Spleen (tissue), 11 donors: ENCODE measurements around the gene FAAP20. TPM values are rescaled to one million over a fixed set of nuclear protein-coding genes. Genes with fewer than 3 reads are reported as not detected.

Source experiments
- DNase-seq: peaks from one replicate; pipeline ENCODE4 v3.0.0-alpha.2; 2020
- H3K27ac ChIP-seq, 8 donors: fragments of 200-600 bp; sonication (generic) in 7 of 8; 1 replicate in 4 of 8; 2 replicates in 4 of 8; pipeline versions ENCODE4 v1.5.0 to v1.8.0; 2016 to 2021; ENCODE audit warnings: inconsistent platforms in 4 of 8, mild to moderate bottlenecking in 4 of 8, moderate library complexity in 1 of 8
- H3K27me3 ChIP-seq, 7 donors: fragments of 200-600 bp; sonication (generic) in 6 of 7; replicated peaks in 1 of 7; 1 replicate in 4 of 7; 2 replicates in 3 of 7; pipeline versions ENCODE4 v1.5.0 to v1.8.0; 2016 to 2021; ENCODE audit warnings: inconsistent platforms in 3 of 7, mild to moderate bottlenecking in 1 of 7
- H3K36me3 ChIP-seq, 6 donors: fragments of 200-600 bp; sonication (generic) in 5 of 6; 1 replicate in 4 of 6; 2 replicates in 2 of 6; pipeline versions ENCODE4 v1.5.0 to v1.8.0; 2016 to 2021; ENCODE audit warnings: inconsistent platforms in 2 of 6
- H3K4me1 ChIP-seq, 6 donors: fragments of 200-600 bp; sonication (generic) in 5 of 6; 1 replicate in 3 of 6; 2 replicates in 3 of 6; pipeline versions ENCODE4 v1.5.0 to v1.8.0; 2016 to 2021; ENCODE audit warnings: inconsistent platforms in 3 of 6
- H3K4me3 ChIP-seq, 8 donors: fragments of 200-600 bp; sonication (generic) in 7 of 8; 1 replicate in 4 of 8; 2 replicates in 4 of 8; pipeline versions ENCODE4 v1.5.0 to v1.8.0; 2016 to 2021; ENCODE audit warnings: inconsistent platforms in 4 of 8, mild to moderate bottlenecking in 4 of 8, moderate library complexity in 2 of 8
- H3K9me3 ChIP-seq, 8 donors: fragments of 200-600 bp; sonication (generic) in 7 of 8; 1 replicate in 4 of 8; 2 replicates in 4 of 8; pipeline versions ENCODE4 v1.5.0 to v1.8.0; 2016 to 2021; ENCODE audit warnings: inconsistent platforms in 4 of 8
- POLR2A ChIP-seq, 3 donors: fragments of 450-650 bp; IDR thresholded peaks; one replicate each; pipeline ENCODE4 v1.5.1; 2017; ENCODE audit warnings: antibody characterized with exemption in 3 of 3, mild to moderate bottlenecking in 1 of 3
- POLR2AphosphoS5 ChIP-seq, 3 donors: sonication (generic); formaldehyde crosslinking; IDR thresholded peaks; one replicate each; pipeline ENCODE4 v1.5.1; 2017; ENCODE audit warnings: antibody characterized with exemption in 3 of 3
- WGBS, 5 donors: extraction: QIAGEN DNeasy Blood & Tissue Kit in 3 of 5; methylation state at CpG; one replicate each; pipeline versions ENCODE4 v1.1.5 to v1.1.7; 2013 to 2018; 5-methylcytosine and 5-hydroxymethylcytosine counted together
- intact Hi-C: fragments of 100-400 bp; cut with DNase I; formaldehyde crosslinking; loops from one replicate; pipeline ENCODE4 v1.15.0; 2023; ENCODE audit warnings: low total_unique reads
- polyA plus RNA-seq, 3 donors: library from polyadenylated mRNA; stranded (reverse); fragments of 200-250 nt; gene quantifications; one replicate each; pipeline ENCODE4 v1.2.1, GENCODE V29; 2013
- total RNA-seq, 7 donors: library from RNA; depleted of rRNA in 3 of 7; stranded (reverse); fragments of >200 nt in 3 of 7; fragmentation: NEBNext Ultra II Directional in 4 of 7; extraction: Animal tissue kit (Norgen Biotek cat#: 25700) in 4 of 7; gene quantifications; one replicate each; pipeline versions ENCODE4 v1.1.0 to v1.2.1, GENCODE V29; 2016 to 2021
- TF ChIP-seq, protein P1 (sequence below), 11 experiments: fragments of 200-600 bp in 7 of 11; fragments of 450-650 bp in 4 of 11; sonication (generic) in 4 of 11; IDR thresholded peaks in 8 of 11; conservative IDR thresholded peaks in 3 of 11; 1 replicate in 7 of 11; 2 replicates in 4 of 11; pipeline versions ENCODE4 v1.4.0 to v1.8.0; 2016 to 2021; ENCODE audit warnings: antibody characterized with exemption in 11 of 11, inconsistent platforms in 4 of 11, mild to moderate bottlenecking in 1 of 11
- donor health status: healthy with polysubstance abuse.
- donor health status: DM: no; HTN: no; CAD: no; lungs with moderate emphysema.
- donor health status: DM: no; HTN: no; CAD: no.
- donor health status: Bipolar disorder and iron deficiency.
- donor health status: healthy.
- donor health status: DM: no; HTN: no; CAD: no.
- donor health status: DM: yes; HTN: yes; CAD: no.

The FAAP20 gene
- total and polyA plus RNA-seq, 10 donors, result 20.6 to 113 (median 52.0) TPM

DNA sequence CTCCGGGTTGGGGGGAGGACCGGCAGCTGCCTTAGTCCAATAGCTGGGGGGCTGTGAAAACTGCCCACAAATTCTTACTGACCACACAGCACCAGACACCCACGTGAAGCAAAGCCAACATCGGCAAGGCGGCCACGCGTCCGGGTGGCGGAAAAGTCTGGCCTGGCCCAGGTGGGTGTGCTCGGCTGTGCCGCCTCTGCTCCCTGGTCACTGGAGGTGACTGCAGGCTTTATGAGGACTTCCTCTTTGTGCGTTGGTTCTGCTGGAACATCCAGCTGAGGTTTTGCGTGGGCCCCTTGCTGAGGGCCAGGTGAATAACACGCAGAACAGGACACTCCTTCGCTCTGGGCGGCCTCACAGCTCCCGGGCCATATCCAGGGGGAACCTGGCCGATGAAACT lies 35.4 kb downstream of the FAAP20 start:
- Histone ChIP-seq H3K4me3 (no peak overlapping the region), H3K27ac (peak overlapping the region in 1 of 8 donors; percentile 48), H3K9me3 (peaks cover 0 to 12% (median 0%) of the 10 kb centered on the region in 8 donors), H3K4me1 (peaks cover 0 to 6% (median 0%) of the 10 kb centered on the region in 6 donors), H3K27me3 (no peaks in the 10 kb centered on the region), H3K36me3 (peaks cover 0 to 79% (median 22%) of the 10 kb centered on the region in 6 donors)
- intact Hi-C loops, result no loop called here
- no peak for DNase-seq
- WGBS, 5 donors, result 78 to 95% (median 86%) methylated on average over 13 to 18 of the region's 18 CpGs
- TF ChIP-seq, protein P1, sequence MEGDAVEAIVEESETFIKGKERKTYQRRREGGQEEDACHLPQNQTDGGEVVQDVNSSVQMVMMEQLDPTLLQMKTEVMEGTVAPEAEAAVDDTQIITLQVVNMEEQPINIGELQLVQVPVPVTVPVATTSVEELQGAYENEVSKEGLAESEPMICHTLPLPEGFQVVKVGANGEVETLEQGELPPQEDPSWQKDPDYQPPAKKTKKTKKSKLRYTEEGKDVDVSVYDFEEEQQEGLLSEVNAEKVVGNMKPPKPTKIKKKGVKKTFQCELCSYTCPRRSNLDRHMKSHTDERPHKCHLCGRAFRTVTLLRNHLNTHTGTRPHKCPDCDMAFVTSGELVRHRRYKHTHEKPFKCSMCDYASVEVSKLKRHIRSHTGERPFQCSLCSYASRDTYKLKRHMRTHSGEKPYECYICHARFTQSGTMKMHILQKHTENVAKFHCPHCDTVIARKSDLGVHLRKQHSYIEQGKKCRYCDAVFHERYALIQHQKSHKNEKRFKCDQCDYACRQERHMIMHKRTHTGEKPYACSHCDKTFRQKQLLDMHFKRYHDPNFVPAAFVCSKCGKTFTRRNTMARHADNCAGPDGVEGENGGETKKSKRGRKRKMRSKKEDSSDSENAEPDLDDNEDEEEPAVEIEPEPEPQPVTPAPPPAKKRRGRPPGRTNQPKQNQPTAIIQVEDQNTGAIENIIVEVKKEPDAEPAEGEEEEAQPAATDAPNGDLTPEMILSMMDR (IDR thresholded peaks at IDR 0.05 in 8 of 11, conservative IDR thresholded peaks at IDR 0.05 in 3 of 11), result no peak
- TF ChIP-seq POLR2A (IDR thresholded peaks at IDR 0.05), result no peak
- no peak for TF ChIP-seq POLR2AphosphoS5 (IDR thresholded peaks at IDR 0.05)

DNA sequence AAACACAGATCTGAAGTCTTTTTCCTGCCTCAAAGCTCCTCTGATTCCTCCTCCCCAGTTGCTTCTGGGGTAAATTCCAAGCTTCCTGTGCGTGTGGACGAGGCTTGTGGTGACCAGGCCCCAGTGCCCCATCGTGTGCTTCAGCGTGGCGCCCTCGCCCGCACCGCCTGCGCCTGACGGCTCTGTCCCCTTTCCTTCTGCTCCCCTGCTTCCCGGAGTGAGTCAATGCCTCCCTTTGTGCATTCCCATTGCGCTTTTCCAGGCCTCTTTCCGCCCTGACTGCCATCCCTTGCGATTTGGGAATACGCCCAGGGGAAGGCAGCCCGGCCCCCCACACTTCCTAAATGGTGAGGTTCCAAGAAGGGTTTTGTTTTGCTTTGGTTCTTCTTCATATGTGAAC lies 36.3 kb downstream of the FAAP20 start:
- no peak for DNase-seq
- Histone ChIP-seq H3K9me3 (peaks cover 0 to 4% (median 0%) of the 10 kb centered on the region in 8 donors), H3K4me3 (no peak overlapping the region), H3K27me3 (no peaks in the 10 kb centered on the region), H3K36me3 (peaks cover 0 to 79% (median 24%) of the 10 kb centered on the region in 6 donors), H3K27ac (no peak overlapping the region), H3K4me1 (peaks cover 0 to 6% (median 0%) of the 10 kb centered on the region in 6 donors)
- intact Hi-C loops, result no loop called here
- TF ChIP-seq, protein P1 (IDR thresholded peaks at IDR 0.05 in 8 of 11, conservative IDR thresholded peaks at IDR 0.05 in 3 of 11), result no peak
- TF ChIP-seq POLR2AphosphoS5 (IDR thresholded peaks at IDR 0.05) (no peak), POLR2A (IDR thresholded peaks at IDR 0.05) (no peak)
- 92 to 95% (median 92%) methylated on average over 16 of the region's 16 CpGs for WGBS, 5 donors

DNA sequence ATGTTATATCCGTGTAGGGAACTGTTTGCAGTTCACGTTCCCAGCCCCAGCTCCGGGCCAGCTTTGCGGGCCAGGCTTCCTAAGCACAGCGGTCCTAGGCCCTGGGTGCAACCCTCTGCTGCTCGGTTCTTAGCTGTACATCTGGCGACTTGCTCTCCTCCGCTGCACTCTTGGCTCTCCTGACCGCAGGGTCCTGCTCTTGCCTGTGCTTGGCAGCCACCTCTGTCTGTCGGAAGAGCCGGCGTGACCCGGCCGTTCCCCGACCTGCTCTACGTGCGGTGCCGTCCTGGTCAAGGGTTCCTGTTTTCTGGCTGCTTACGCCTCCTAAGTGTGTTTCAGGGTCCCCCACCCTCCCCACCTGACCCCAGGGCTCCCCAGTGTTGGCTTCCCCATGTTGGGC lies 36.7 kb downstream of the FAAP20 start:
- Histone ChIP-seq H3K4me1 (peaks cover 0 to 8% (median 0%) of the 10 kb centered on the region in 6 donors), H3K36me3 (peaks cover 0 to 79% (median 24%) of the 10 kb centered on the region in 6 donors), H3K4me3 (no peak overlapping the region), H3K27me3 (no peaks in the 10 kb centered on the region), H3K27ac (no peak overlapping the region), H3K9me3 (no peaks in the 10 kb centered on the region)
- WGBS, 5 donors, result 91 to 96% (median 95%) methylated on average over 18 to 19 of the region's 19 CpGs
- TF ChIP-seq, protein P1 (IDR thresholded peaks at IDR 0.05 in 8 of 11, conservative IDR thresholded peaks at IDR 0.05 in 3 of 11), result no peak
- TF ChIP-seq POLR2AphosphoS5 (IDR thresholded peaks at IDR 0.05) (no peak), POLR2A (IDR thresholded peaks at IDR 0.05) (no peak)
- no peak for DNase-seq
- intact Hi-C loops, result no loop called here

DNA sequence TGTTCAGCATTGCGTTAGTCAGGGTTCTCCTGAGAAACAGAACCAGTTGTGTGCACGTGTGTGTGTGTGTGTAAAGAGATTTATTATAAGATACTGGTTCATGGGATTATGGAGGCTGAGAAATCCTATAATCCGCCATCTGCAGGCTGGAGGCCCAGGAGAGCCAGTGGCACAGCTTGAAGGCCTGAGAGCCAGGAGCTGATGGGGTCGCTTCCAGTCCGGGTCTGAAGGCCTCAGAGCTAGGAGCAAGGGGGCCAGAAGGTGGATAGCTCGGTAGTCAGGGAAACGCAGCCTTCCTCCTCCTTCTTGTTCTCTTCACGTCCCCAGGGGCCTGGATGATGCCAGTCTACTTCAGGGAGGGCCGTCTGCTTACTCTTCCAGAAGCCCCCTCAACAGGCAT lies 37.7 kb downstream of the FAAP20 start:
- intact Hi-C loops, result no loop called here
- no peaks in the 10 kb centered on the region for H3K9me3 ChIP-seq
- TF ChIP-seq POLR2AphosphoS5 (IDR thresholded peaks at IDR 0.05) (no peak), POLR2A (IDR thresholded peaks at IDR 0.05) (no peak)
- TF ChIP-seq, protein P1 (IDR thresholded peaks at IDR 0.05 in 8 of 11, conservative IDR thresholded peaks at IDR 0.05 in 3 of 11), result no peak

More for the DNA sequence above, 37.7 kb downstream of the FAAP20 start:
- Histone ChIP-seq H3K36me3 (peaks cover 0 to 86% (median 24%) of the 10 kb centered on the region in 6 donors), H3K27me3 (no peaks in the 10 kb centered on the region), H3K4me1 (peaks cover 0 to 18% (median 0%) of the 10 kb centered on the region in 6 donors), H3K4me3 (no peak overlapping the region), H3K27ac (no peak overlapping the region)
- 81 to 89% (median 86%) methylated on average over 9 of the region's 9 CpGs for WGBS, 5 donors
- no peak for DNase-seq
